ENCODE results near the gene IFNGR2. TPM values are rescaled to one million over a fixed set of nuclear protein-coding genes. Genes with fewer than 3 reads are reported as not detected.

Gene IFNGR2
- total and polyA plus RNA-seq, 2 donors from 2014 or later = 57.6 to 68.3 TPM

DNA sequence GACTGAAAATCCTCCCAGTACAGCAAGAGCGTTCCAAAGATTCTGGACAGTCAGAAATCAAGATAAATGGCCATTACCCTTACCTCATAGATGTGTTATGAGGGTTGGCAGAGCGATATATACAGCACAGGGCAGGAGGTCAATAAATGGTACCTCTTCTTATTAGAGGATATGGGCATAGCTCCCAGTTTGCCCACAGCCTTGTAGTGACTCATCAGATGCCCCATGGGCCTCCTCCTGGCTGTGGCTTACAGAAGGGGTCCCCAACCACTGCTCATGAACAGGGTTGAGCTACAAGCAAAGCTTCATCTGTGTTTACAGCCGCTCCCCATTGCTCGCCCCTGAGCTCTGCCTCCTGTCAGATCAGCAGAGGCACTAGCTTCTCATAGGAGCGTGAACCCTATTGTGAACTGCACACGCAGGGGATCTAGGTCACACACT is 7.3 kb upstream of the IFNGR2 start:
- Histone ChIP-seq H3K9me3 (ENCODE audit: control insufficient read depth in 2 of 3, insufficient read depth in 1 of 3, low read length in 3 of 3) (no peaks in the 10 kb centered on the region), H3K36me3 (ENCODE audit: control insufficient read depth in 2 of 3, insufficient read depth in 3 of 3, low read length in 3 of 3) (no peaks in the 10 kb centered on the region), H3K4me3 (ENCODE audit: low read length in 3 of 3) (no peak overlapping the region), H3K27ac (ENCODE audit: low read depth in 2 of 2, low read length in 2 of 2) (no peak overlapping the region), H3K9ac (ENCODE audit: low read length in 3 of 3) (no peak overlapping the region), H3K4me1 (ENCODE audit: control insufficient read depth in 2 of 3, insufficient read depth in 2 of 3, low read depth in 1 of 3, low read length in 3 of 3) (no peaks in the 10 kb centered on the region), H3K27me3 (ENCODE audit: control insufficient read depth, insufficient read depth, low read length) (no peaks in the 10 kb centered on the region)
- DNase-seq (no peak), FAIRE-seq (no peak)
- intact Hi-C loops (cut with DNase I) = no loop called here
- TF ChIP-seq, protein P1, sequence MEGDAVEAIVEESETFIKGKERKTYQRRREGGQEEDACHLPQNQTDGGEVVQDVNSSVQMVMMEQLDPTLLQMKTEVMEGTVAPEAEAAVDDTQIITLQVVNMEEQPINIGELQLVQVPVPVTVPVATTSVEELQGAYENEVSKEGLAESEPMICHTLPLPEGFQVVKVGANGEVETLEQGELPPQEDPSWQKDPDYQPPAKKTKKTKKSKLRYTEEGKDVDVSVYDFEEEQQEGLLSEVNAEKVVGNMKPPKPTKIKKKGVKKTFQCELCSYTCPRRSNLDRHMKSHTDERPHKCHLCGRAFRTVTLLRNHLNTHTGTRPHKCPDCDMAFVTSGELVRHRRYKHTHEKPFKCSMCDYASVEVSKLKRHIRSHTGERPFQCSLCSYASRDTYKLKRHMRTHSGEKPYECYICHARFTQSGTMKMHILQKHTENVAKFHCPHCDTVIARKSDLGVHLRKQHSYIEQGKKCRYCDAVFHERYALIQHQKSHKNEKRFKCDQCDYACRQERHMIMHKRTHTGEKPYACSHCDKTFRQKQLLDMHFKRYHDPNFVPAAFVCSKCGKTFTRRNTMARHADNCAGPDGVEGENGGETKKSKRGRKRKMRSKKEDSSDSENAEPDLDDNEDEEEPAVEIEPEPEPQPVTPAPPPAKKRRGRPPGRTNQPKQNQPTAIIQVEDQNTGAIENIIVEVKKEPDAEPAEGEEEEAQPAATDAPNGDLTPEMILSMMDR (IDR thresholded peaks at IDR 0.05; ENCODE audit: borderline replicate concordance, extremely low read depth, insufficient read depth) = no peak

DNA sequence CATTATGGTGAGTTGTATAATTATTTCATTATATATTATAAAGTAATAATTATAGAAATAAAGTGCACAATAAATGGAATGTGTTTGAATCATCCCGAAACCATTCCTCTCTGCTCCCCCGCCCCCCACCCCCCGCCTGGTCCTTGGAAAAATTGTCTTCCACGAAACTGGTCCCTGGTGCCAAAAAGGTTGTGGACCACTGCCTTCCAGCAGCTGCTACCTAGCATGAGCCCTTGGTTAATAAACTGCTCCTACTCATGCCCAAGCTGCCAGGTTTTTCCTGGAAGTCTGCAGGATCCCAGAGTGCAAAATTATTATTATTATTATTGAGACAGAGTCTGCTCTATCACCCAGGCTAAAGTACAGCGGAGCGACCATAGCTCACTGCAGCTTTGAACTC is 6.8 kb upstream of the IFNGR2 start:
- intact Hi-C loops (cut with DNase I) = no loop called here
- H3K4me1 ChIP-seq (ENCODE audit: control insufficient read depth in 2 of 3, insufficient read depth in 2 of 3, low read depth in 1 of 3, low read length in 3 of 3) = no peaks in the 10 kb centered on the region
- no peak for DNase-seq
- TF ChIP-seq, protein P1 (IDR thresholded peaks at IDR 0.05; ENCODE audit: borderline replicate concordance, extremely low read depth, insufficient read depth) = no peak
- FAIRE-seq = no peak
- no peaks in the 10 kb centered on the region for H3K36me3 ChIP-seq (ENCODE audit: control insufficient read depth in 2 of 3, insufficient read depth in 3 of 3, low read length in 3 of 3)
- no peak overlapping the region for H3K4me3 ChIP-seq (ENCODE audit: low read length in 3 of 3)
- no peaks in the 10 kb centered on the region for H3K9me3 ChIP-seq (ENCODE audit: control insufficient read depth in 2 of 3, insufficient read depth in 1 of 3, low read length in 3 of 3)
- no peak overlapping the region for H3K9ac ChIP-seq (ENCODE audit: low read length in 3 of 3)
- no peak overlapping the region for H3K27ac ChIP-seq (ENCODE audit: low read depth in 2 of 2, low read length in 2 of 2)
- no peaks in the 10 kb centered on the region for H3K27me3 ChIP-seq (ENCODE audit: control insufficient read depth, insufficient read depth, low read length)

DNA sequence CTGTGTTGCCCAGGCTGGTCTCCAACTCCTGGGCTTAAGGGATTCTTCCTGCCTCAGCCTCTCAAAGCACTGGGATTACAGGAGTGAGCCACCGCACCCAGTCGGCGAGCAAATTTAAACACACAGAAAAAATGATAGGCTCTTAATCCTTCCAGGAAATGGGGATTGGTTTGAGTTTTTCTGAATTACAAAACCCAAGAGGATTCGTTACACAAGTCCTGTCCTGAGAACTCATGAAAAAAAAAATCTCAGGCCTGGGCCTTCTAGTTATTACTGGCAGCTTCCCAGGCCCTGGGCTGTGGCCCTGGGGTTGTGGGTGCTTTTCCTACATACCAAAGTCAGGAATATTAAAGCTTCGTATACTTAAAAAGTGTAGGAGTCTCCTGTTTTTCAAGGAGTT is 6.3 kb upstream of the IFNGR2 start:
- Histone ChIP-seq H3K27ac (ENCODE audit: low read depth in 2 of 2, low read length in 2 of 2) (peak overlapping the region in 1 of 2 donors; percentile 28), H3K27me3 (ENCODE audit: control insufficient read depth, insufficient read depth, low read length) (no peaks in the 10 kb centered on the region), H3K9ac (ENCODE audit: low read length in 3 of 3) (no peak overlapping the region), H3K4me3 (ENCODE audit: low read length in 3 of 3) (no peak overlapping the region), H3K36me3 (ENCODE audit: control insufficient read depth in 2 of 3, insufficient read depth in 3 of 3, low read length in 3 of 3) (no peaks in the 10 kb centered on the region), H3K4me1 (ENCODE audit: control insufficient read depth in 2 of 3, insufficient read depth in 2 of 3, low read depth in 1 of 3, low read length in 3 of 3) (no peaks in the 10 kb centered on the region), H3K9me3 (ENCODE audit: control insufficient read depth in 2 of 3, insufficient read depth in 1 of 3, low read length in 3 of 3) (no peaks in the 10 kb centered on the region)
- FAIRE-seq (no peak), DNase-seq (peak in 1 of 5 donors; percentile 60)
- TF ChIP-seq, protein P1 (IDR thresholded peaks at IDR 0.05; ENCODE audit: borderline replicate concordance, extremely low read depth, insufficient read depth) = no peak
- intact Hi-C loops (cut with DNase I) = no loop called here

- Histone ChIP-seq H3K36me3 (ENCODE audit: control insufficient read depth in 2 of 3, insufficient read depth in 3 of 3, low read length in 3 of 3) (no peaks in the 10 kb centered on the region), H3K27me3 (ENCODE audit: control insufficient read depth, insufficient read depth, low read length) (no peaks in the 10 kb centered on the region), H3K4me1 (ENCODE audit: control insufficient read depth in 2 of 3, insufficient read depth in 2 of 3, low read depth in 1 of 3, low read length in 3 of 3) (peaks cover 0 to 3% (median 3%) of the 10 kb centered on the region in 3 donors), H3K9ac (ENCODE audit: low read length in 3 of 3) (no peak overlapping the region), H3K4me3 (ENCODE audit: low read length in 3 of 3) (no peak overlapping the region), H3K27ac (ENCODE audit: low read depth in 2 of 2, low read length in 2 of 2) (no peak overlapping the region), H3K9me3 (ENCODE audit: control insufficient read depth in 2 of 3, insufficient read depth in 1 of 3, low read length in 3 of 3) (no peaks in the 10 kb centered on the region)
- intact Hi-C loops (cut with DNase I) = no loop called here
- TF ChIP-seq, protein P1 (IDR thresholded peaks at IDR 0.05; ENCODE audit: borderline replicate concordance, extremely low read depth, insufficient read depth) = no peak
- DNase-seq (peak in 1 of 5 donors; percentile 1), FAIRE-seq (no peak)
Measured at GRCh38 chr21:33397717-33398116, 5.5 kb upstream of the IFNGR2 start.

All from kidney (tissue), 14 donors.